Heart left ventricle (tissue), 16 donors: ENCODE measurements around the gene FAM227A. TPM values are rescaled to one million over a fixed set of nuclear protein-coding genes. Genes with fewer than 3 reads are reported as not detected.

ENCODE experiments used
- ATAC-seq, 4 donors: fragments of 200-7000 bp; cut with Tn5 transposase; one replicate each; pipeline ENCODE4 v1.9.1; 2020 to 2022; ENCODE audit warnings: moderate library complexity in 4 of 4, mild to moderate bottlenecking in 3 of 4, moderate number of reproducible peaks in 1 of 4
- DNase-seq, 5 donors: peaks; one replicate each; pipeline ENCODE4 v3.0.0-alpha.2; 2020
- H3K27ac ChIP-seq, 12 donors: fragments of 200-600 bp; sonication (generic) in 4 of 12; one replicate each; pipeline versions ENCODE4 v1.5.0 to v1.8.0; 2016 to 2022; ENCODE audit warnings: mild to moderate bottlenecking in 2 of 12
- H3K27me3 ChIP-seq, 9 donors: fragments of 200-600 bp; sonication (generic) in 2 of 9; one replicate each; pipeline versions ENCODE4 v1.5.1 to v1.8.0; 2016 to 2022; ENCODE audit warnings: mild to moderate bottlenecking in 3 of 9
- H3K36me3 ChIP-seq, 9 donors: fragments of 200-600 bp; sonication (generic) in 2 of 9; one replicate each; pipeline versions ENCODE4 v1.5.0 to v1.8.0; 2018 to 2022; ENCODE audit warnings: mild to moderate bottlenecking in 2 of 9
- H3K4me1 ChIP-seq, 12 donors: fragments of 200-600 bp; sonication (generic) in 4 of 12; one replicate each; pipeline versions ENCODE4 v1.5.0 to v1.8.0; 2016 to 2022; ENCODE audit warnings: mild to moderate bottlenecking in 3 of 12
- H3K4me3 ChIP-seq, 12 donors: fragments of 200-600 bp; sonication (generic) in 4 of 12; one replicate each; pipeline versions ENCODE4 v1.5.0 to v1.8.0; 2017 to 2022; ENCODE audit warnings: mild to moderate bottlenecking in 9 of 12, moderate library complexity in 4 of 12
- H3K9me3 ChIP-seq, 12 donors: fragments of 200-600 bp; sonication (generic) in 4 of 12; one replicate each; pipeline versions ENCODE4 v1.5.0 to v1.8.0; 2016 to 2022; ENCODE audit warnings: mild to moderate bottlenecking in 1 of 12
- POLR2A ChIP-seq, 2 donors: fragments of 450-650 bp; IDR thresholded peaks; one replicate each; pipeline ENCODE4 v1.6.1; 2017; ENCODE audit warnings: antibody characterized with exemption in 2 of 2, mild to moderate bottlenecking in 2 of 2, moderate library complexity in 2 of 2
- WGBS, 4 donors: extraction: QIAGEN DNeasy Blood & Tissue Kit in 2 of 4; methylation state at CpG; one replicate each; pipeline versions ENCODE4 v1.1.5 to v1.1.7; 2013 to 2018; 5-methylcytosine and 5-hydroxymethylcytosine counted together
- intact Hi-C, 10 donors: fragments of 100-400 bp; cut with DNase I; formaldehyde crosslinking; loops; one replicate each; pipeline versions ENCODE4 v1.11.1 to v1.14.2; 2022
- polyA plus RNA-seq, 2 donors: library from polyadenylated mRNA; stranded (reverse); fragments of 200-250 nt; gene quantifications; one replicate each; pipeline ENCODE4 v1.2.3, GENCODE V29; 2013
- total RNA-seq, 9 donors: library from RNA; depleted of rRNA in 2 of 9; stranded (reverse); fragments of >200 nt in 2 of 9; fragmentation: NEBNext Ultra II Directional in 3 of 9; extraction: Animal tissue kit (Norgen Biotek cat#: 25700) in 3 of 9; gene quantifications; one replicate each; pipeline versions ENCODE4 v1.1.0 to v1.2.4, GENCODE V29; 2016 to 2023
- TF ChIP-seq, protein P1 (sequence below), 12 donors: fragments of 200-600 bp; sonication (generic) in 4 of 12; IDR thresholded peaks; one replicate each; pipeline versions ENCODE4 v1.5.0 to v1.8.0; 2018 to 2022; ENCODE audit warnings: antibody characterized with exemption in 12 of 12, mild to moderate bottlenecking in 5 of 12
- donor health status: ischemic (EF 13 %, LVEDD 7.1; RV severe dilation, severe dysfunction).
- donor health status: healthy with polysubstance abuse.
- donor health status: DM: no; HTN: yes; CAD: no.
- donor health status: DM: no; HTN: no; CAD: no.
- donor health status: ischemic (EF 25% LVEDD 6.9; RV normal size, moderate dysfunction).
- donor health status: ischemic (EF 25% LVEDD 5.7; RV mildly dilated, moderate dysfunction).
- donor health status: healthy.
- donor health status: DM: yes; HTN: yes; CAD: no.
- donor health status: ischemic (EF 35%, LVEDD 5.7; RV mildly dilated, moderate dysfunction).
- donor health status: nonischemic (EF 11% LVEDD 7.7; RV severe dilation, severe dysfunction).
- donor health status: DM: yes; HTN: yes; CAD: no.
- donor health status: PGD.
- donor health status: ischemic (EF 29% LVEDD 5.4; RV normal size, mild dysfunction).
- donor health status: nonischemic (EF 23%, LVEDD 6.1; RV moderate dilation, normal function).

The FAM227A gene
- total and polyA plus RNA-seq, 11 donors, result 0.16 to 1.0 (median 0.36) TPM

DNA sequence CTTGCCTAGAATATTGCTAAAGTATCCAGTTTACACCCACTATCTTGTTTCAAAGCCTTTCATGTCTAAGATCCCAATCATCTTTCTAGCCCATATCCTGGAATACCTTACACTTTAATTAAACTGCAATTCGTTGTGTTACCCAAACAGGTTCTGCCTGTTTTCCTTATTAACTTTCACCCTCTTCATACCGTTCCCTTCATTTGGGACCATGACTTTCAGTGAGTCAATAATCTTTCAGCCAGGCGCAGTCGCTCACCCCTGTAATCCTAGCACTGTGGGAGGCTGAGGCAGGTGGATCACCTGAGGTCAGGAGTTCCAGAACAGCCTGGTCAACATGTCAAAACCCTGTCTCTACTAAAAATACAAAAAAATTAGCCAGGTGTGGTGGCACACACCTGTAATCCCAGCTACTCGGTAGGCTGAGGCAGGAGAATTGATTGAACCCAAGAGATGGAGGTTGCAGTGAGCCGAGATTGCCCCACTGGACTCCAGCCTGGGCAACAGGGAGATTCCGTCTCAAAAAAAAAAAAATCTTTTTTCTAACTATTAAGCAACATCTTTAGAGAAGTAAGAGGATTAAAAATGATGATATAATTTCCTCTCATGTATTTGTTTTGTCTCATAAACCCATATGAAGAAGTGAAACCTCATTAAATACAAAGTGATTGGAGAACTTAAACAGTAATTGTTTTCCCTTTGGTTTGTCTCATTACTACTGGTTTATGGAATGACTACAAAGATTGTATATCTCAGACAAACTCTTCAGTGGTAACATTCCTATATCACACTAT, 106.9 kb downstream of the FAM227A start:
- WGBS, 4 donors, result 89 to 94% (median 94%) methylated on average over 7 of the region's 7 CpGs
- TF ChIP-seq, protein P1, sequence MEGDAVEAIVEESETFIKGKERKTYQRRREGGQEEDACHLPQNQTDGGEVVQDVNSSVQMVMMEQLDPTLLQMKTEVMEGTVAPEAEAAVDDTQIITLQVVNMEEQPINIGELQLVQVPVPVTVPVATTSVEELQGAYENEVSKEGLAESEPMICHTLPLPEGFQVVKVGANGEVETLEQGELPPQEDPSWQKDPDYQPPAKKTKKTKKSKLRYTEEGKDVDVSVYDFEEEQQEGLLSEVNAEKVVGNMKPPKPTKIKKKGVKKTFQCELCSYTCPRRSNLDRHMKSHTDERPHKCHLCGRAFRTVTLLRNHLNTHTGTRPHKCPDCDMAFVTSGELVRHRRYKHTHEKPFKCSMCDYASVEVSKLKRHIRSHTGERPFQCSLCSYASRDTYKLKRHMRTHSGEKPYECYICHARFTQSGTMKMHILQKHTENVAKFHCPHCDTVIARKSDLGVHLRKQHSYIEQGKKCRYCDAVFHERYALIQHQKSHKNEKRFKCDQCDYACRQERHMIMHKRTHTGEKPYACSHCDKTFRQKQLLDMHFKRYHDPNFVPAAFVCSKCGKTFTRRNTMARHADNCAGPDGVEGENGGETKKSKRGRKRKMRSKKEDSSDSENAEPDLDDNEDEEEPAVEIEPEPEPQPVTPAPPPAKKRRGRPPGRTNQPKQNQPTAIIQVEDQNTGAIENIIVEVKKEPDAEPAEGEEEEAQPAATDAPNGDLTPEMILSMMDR (IDR thresholded peaks at IDR 0.05), result no peak
- no peak for TF ChIP-seq POLR2A (IDR thresholded peaks at IDR 0.05)

DNA sequence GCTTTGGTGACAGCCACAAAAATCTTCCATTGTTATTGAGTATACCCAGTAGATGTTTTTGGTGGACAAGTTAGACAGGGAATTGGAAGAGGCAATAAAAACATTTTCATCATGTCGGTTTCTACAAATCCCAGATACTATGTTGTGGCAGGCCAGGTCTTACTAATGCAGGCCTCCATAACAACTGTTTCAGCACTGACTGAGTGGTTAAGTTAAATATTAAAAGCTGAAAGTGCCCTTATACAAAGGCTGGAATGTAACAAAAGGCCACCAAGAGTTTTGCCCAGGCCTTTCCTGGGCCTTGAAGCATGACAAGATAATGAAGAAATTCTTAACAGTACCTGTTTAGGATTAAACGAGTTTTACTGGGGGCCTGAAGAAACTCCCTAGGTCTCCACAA, 115.5 kb downstream of the FAM227A start:
- ATAC-seq (no peak), DNase-seq (no peak)
- TF ChIP-seq, protein P1 (IDR thresholded peaks at IDR 0.05), result no peak
- TF ChIP-seq POLR2A (IDR thresholded peaks at IDR 0.05), result no peak
- 90 to 93% (median 92%) methylated on average over 2 of the region's 2 CpGs for WGBS, 4 donors
- Histone ChIP-seq H3K9me3 (peaks cover 0 to 23% (median 0%) of the 10 kb centered on the region in 12 donors), H3K27me3 (peaks cover 0 to 38% (median 0%) of the 10 kb centered on the region in 9 donors), H3K4me1 (no peaks in the 10 kb centered on the region), H3K27ac (no peak overlapping the region), H3K36me3 (no peaks in the 10 kb centered on the region), H3K4me3 (no peak overlapping the region)
- intact Hi-C loops, result no loop called here

More for the DNA sequence above, 106.9 kb downstream of the FAM227A start:
- Histone ChIP-seq H3K4me3 (no peak overlapping the region), H3K4me1 (peaks cover 0 to 14% (median 0%) of the 10 kb centered on the region in 12 donors), H3K27ac (no peak overlapping the region), H3K36me3 (no peaks in the 10 kb centered on the region), H3K9me3 (peaks cover 0 to 4% (median 0%) of the 10 kb centered on the region in 12 donors), H3K27me3 (peaks cover 0 to 36% (median 0%) of the 10 kb centered on the region in 9 donors)
- no peak for ATAC-seq
- no peak for DNase-seq
- intact Hi-C loops, result no loop called here

DNA sequence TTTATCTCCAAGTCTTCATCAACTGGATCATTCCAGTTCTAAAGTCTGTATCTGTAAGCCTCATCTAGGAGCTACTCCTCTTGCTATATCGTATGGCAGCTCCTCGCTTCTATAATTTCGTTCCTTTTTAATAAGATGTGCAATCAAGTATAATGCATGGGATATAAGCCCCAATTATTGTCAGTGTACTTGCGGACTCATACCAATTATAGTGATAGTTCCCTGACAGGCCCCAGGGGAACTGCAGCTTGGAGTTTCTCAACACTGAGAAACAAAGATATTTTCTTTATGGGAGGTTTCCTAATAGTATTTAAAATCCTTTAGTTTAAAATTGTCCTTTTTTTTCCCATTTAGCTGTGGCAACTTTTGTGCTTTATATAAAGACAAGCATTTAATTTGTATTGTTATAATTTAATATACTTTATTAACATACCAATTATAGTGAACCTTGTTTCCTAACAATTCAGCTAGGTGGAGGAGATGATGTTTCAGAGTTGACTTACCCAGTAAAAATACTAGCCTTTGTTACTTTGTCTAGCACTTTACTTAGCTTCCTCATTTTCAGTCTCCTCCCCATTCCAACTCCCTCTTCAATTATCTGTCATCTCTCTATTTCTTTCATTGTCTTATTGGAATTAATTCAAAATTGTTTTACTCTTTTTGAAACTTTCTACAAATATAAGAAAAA, 124.8 kb downstream of the FAM227A start:
- Histone ChIP-seq H3K27ac (no peak overlapping the region), H3K36me3 (no peaks in the 10 kb centered on the region), H3K27me3 (peaks cover 0 to 40% (median 0%) of the 10 kb centered on the region in 9 donors), H3K4me1 (peaks cover 0 to 9% (median 0%) of the 10 kb centered on the region in 12 donors), H3K9me3 (no peaks in the 10 kb centered on the region), H3K4me3 (no peak overlapping the region)
- DNase-seq, result no peak
- TF ChIP-seq POLR2A (IDR thresholded peaks at IDR 0.05), result no peak
- TF ChIP-seq, protein P1 (IDR thresholded peaks at IDR 0.05), result no peak
- 90 to 93% (median 91%) methylated on average over 4 of the region's 4 CpGs for WGBS, 4 donors
- intact Hi-C loops, result no loop called here
- ATAC-seq, result no peak

Other genes with a start within 250 kb of the FAM227A start
- 10 to 100 TPM; 14.5 to 85.5 (median 39.7) TPM for gene KCNJ4, start 201.2 kb downstream of the FAM227A start, total RNA-seq
- 10 to 100 TPM; 20.3 to 57.9 TPM for gene KCNJ4, start 201.2 kb downstream of the FAM227A start, polyA plus RNA-seq
- 10 to 100 TPM in 4 of 9 donors, 1 to 10 TPM in 5; 4.4 to 15.5 (median 8.5) TPM for gene KDELR3, start 188.3 kb downstream of the FAM227A start, total RNA-seq
- gene KDELR3, start 188.3 kb downstream of the FAM227A start, polyA plus RNA-seq, result 10 to 100 TPM in 1 of 2 donors, 1 to 10 TPM in 1; 7.8 to 10.5 TPM
- 100 to 1,000 TPM; 149 to 202 (median 170) TPM for gene DDX17, start 150.1 kb downstream of the FAM227A start, total RNA-seq
- 100 to 1,000 TPM; 133 to 153 TPM for gene DDX17, start 150.1 kb downstream of the FAM227A start, polyA plus RNA-seq
- gene DMC1, start 86.2 kb downstream of the FAM227A start, total RNA-seq, result 1 to 10 TPM in 5 of 9 donors, under 1 TPM in 4; 0.16 to 2.4 (median 1.1) TPM
- under 1 TPM; 0.12 to 0.27 TPM for gene DMC1, start 86.2 kb downstream of the FAM227A start, polyA plus RNA-seq
- 10 to 100 TPM; 24.1 to 47.1 (median 37.9) TPM for gene CBY1, start 246 bp upstream of the FAM227A start, total RNA-seq
- gene CBY1, start 246 bp upstream of the FAM227A start, polyA plus RNA-seq, result 10 to 100 TPM; 43.7 to 71.7 TPM
- 10 to 100 TPM; 37.1 to 82.1 (median 71.6) TPM for gene TOMM22, start 25.6 kb upstream of the FAM227A start, total RNA-seq
- 10 to 100 TPM; 32.3 to 45.6 TPM for gene TOMM22, start 25.6 kb upstream of the FAM227A start, polyA plus RNA-seq
- gene JOSD1, start 44.6 kb upstream of the FAM227A start, total RNA-seq, result 10 to 100 TPM; 14.7 to 34.0 (median 22.8) TPM
- 10 to 100 TPM in 1 of 2 donors, 1 to 10 TPM in 1; 7.8 to 33.9 TPM for gene JOSD1, start 44.6 kb upstream of the FAM227A start, polyA plus RNA-seq
- gene GTPBP1, start 49.6 kb upstream of the FAM227A start, total RNA-seq, result 10 to 100 TPM; 23.7 to 45.3 (median 28.1) TPM
- gene GTPBP1, start 49.6 kb upstream of the FAM227A start, polyA plus RNA-seq, result 10 to 100 TPM; 15.6 to 21.6 TPM
- 100 to 1,000 TPM in 6 of 9 donors, 10 to 100 TPM in 3; 75.2 to 405 (median 125) TPM for gene SUN2, start 99.6 kb upstream of the FAM227A start, total RNA-seq
- 100 to 1,000 TPM in 1 of 2 donors, 10 to 100 TPM in 1; 41.3 to 203 TPM for gene SUN2, start 99.6 kb upstream of the FAM227A start, polyA plus RNA-seq
- gene DNAL4, start 137.8 kb upstream of the FAM227A start, total RNA-seq, result 10 to 100 TPM in 5 of 9 donors, 1 to 10 TPM in 4; 8.2 to 16.4 (median 10.4) TPM
- gene DNAL4, start 137.8 kb upstream of the FAM227A start, polyA plus RNA-seq, result 10 to 100 TPM in 1 of 2 donors, 1 to 10 TPM in 1; 7.9 to 14.9 TPM
- gene NPTXR, start 187.6 kb upstream of the FAM227A start, total RNA-seq, result 10 to 100 TPM; 15.4 to 34.0 (median 20.7) TPM
- 10 to 100 TPM; 18.8 to 19.1 TPM for gene NPTXR, start 187.6 kb upstream of the FAM227A start, polyA plus RNA-seq
- 10 to 100 TPM; 28.3 to 59.0 (median 43.9) TPM for gene CBX6, start 215.8 kb upstream of the FAM227A start, total RNA-seq
- gene CBX6, start 215.8 kb upstream of the FAM227A start, polyA plus RNA-seq, result 10 to 100 TPM; 21.1 to 43.5 TPM